ENCODE data around the gene PLD5. TPM values are rescaled to one million over a fixed set of nuclear protein-coding genes. Genes with fewer than 3 reads are reported as not detected.

The PLD5 gene
- total and polyA plus RNA-seq, 2 donors (not counting 3 experiments of a cell fraction or from before 2014, with no cell fraction given): not detected

DNA sequence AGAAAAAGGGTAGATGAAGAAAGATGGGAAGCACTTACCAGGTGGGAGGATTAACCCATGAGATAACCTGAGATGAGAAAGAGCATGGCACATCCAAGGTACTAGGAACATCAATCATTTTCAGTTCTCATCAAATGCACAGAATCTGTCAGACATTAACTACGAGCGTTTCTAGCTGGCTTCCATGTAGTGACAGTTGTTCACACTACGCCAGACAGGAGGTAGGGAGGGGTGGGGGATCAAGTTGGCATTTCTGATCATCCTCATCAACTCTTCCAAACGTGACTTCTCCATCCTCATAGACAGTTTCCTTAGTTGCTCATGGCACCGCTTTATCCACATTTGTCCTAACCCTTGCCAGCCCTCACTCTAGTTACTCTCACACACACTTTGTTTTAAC lies 120.2 kb downstream of the PLD5 start:
- Histone ChIP-seq H3K9me3 (replicated peaks; ENCODE audit: control insufficient read depth, insufficient read depth, low read length) (peaks cover 4% of the 10 kb centered on the region), H2AFZ (ENCODE audit: low read depth, low read length) (no peak overlapping the region), H3K4me1 (ENCODE audit: control insufficient read depth, extremely low read depth, insufficient read depth, low read length) (no peaks in the 10 kb centered on the region), H3K4me2 (ENCODE audit: insufficient read depth, low read length) (no peak overlapping the region), H3K9ac (replicated peaks; ENCODE audit: extremely low read depth, insufficient read depth, low read length) (no peak overlapping the region), H3K4me3 (replicated peaks in 1 of 3; ENCODE audit: insufficient read depth in 1 of 3, low read depth in 1 of 3, low read length in 3 of 3) (no peak overlapping the region), H3K27ac (ENCODE audit: insufficient read depth, low read depth, low read length) (no peak overlapping the region), H3K79me2 (ENCODE audit: control insufficient read depth, insufficient read depth, low read length) (no peaks in the 10 kb centered on the region), H3K27me3 (ENCODE audit: control insufficient read depth in 2 of 2, insufficient read depth in 2 of 2, low read length in 2 of 2) (no peaks in the 10 kb centered on the region), H4K20me1 (replicated peaks; ENCODE audit: control insufficient read depth, extremely low read depth, insufficient read depth, low read length) (no peaks in the 10 kb centered on the region), H3K9me1 (replicated peaks; ENCODE audit: control insufficient read depth, extremely low read depth, insufficient read depth, low read length) (no peaks in the 10 kb centered on the region), H3K36me3 (ENCODE audit: control insufficient read depth in 2 of 2, extremely low read depth in 1 of 2, insufficient read depth in 2 of 2, low read length in 2 of 2) (no peaks in the 10 kb centered on the region)
- TF ChIP-seq EZH2 (IDR thresholded peaks at IDR 0.05; ENCODE audit: borderline replicate concordance, low read depth, low read length, severe bottlenecking): no peak
- TF ChIP-seq POLR2AphosphoS5 (IDR thresholded peaks at IDR 0.05; ENCODE audit: insufficient read depth, low read depth, low read length): no peak
- no peak for TF ChIP-seq JUN (IDR thresholded peaks at IDR 0.05; ENCODE audit: borderline replicate concordance, insufficient read depth, insufficient read length, low read depth)
- TF ChIP-seq GATA2 (IDR thresholded peaks at IDR 0.05; ENCODE audit: insufficient read depth, insufficient read length, low read depth, low read length): no peak
- TF ChIP-seq, protein P1, sequence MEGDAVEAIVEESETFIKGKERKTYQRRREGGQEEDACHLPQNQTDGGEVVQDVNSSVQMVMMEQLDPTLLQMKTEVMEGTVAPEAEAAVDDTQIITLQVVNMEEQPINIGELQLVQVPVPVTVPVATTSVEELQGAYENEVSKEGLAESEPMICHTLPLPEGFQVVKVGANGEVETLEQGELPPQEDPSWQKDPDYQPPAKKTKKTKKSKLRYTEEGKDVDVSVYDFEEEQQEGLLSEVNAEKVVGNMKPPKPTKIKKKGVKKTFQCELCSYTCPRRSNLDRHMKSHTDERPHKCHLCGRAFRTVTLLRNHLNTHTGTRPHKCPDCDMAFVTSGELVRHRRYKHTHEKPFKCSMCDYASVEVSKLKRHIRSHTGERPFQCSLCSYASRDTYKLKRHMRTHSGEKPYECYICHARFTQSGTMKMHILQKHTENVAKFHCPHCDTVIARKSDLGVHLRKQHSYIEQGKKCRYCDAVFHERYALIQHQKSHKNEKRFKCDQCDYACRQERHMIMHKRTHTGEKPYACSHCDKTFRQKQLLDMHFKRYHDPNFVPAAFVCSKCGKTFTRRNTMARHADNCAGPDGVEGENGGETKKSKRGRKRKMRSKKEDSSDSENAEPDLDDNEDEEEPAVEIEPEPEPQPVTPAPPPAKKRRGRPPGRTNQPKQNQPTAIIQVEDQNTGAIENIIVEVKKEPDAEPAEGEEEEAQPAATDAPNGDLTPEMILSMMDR (IDR thresholded peaks at IDR 0.05; ENCODE audit: extremely low read depth in 1 of 2, insufficient read depth in 1 of 2, low read depth in 1 of 2, low read length in 2 of 2): no peak
- dilution Hi-C loops (cut with MboI; ENCODE audit: extremely low pct_ligation_motif_present, low sequenced_read_pairs) (no loop called here), intact Hi-C loops (cut with micrococcal nuclease) (no loop called here)
- CTCF ChIA-PET: no interaction called here
- no TSS peak for BruUV-seq (replicated peaks)
- FAIRE-seq (no peak), DNase-seq (ENCODE audit: low read depth, low spot score) (no peak)
- POLR2A ChIA-PET: no interaction called here

DNA sequence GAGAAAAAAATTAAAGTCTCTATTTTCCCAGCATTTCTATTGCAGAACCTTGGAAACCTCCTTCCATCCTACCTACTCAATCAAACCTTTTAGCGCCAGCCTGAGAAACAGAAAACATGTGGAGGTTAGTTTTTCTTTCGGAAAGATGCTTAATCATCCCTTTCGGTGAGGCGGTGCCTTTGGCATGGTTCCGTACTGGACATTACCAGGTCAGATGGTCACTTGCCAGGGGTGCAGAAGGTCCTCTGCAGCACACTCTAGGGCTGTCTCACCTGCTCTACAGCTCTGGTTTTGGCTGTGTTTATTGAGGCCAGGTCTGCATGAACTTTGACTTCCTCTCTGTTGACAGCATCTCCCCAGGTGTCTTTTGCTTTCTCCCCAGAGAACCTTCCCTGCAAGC lies 121.5 kb downstream of the PLD5 start:
- CTCF ChIA-PET: no interaction called here
- H3K36me3 ChIP-seq (ENCODE audit: control insufficient read depth in 2 of 2, extremely low read depth in 1 of 2, insufficient read depth in 2 of 2, low read length in 2 of 2): no peaks in the 10 kb centered on the region
- H3K4me1 ChIP-seq (ENCODE audit: control insufficient read depth, extremely low read depth, insufficient read depth, low read length): no peaks in the 10 kb centered on the region
- no peak for TF ChIP-seq GATA2 (IDR thresholded peaks at IDR 0.05; ENCODE audit: insufficient read depth, insufficient read length, low read depth, low read length)
- TF ChIP-seq POLR2AphosphoS5 (IDR thresholded peaks at IDR 0.05; ENCODE audit: insufficient read depth, low read depth, low read length): no peak
- TF ChIP-seq EZH2 (IDR thresholded peaks at IDR 0.05; ENCODE audit: borderline replicate concordance, low read depth, low read length, severe bottlenecking): no peak
- no peak for TF ChIP-seq FOS (IDR thresholded peaks at IDR 0.05; ENCODE audit: borderline replicate concordance, insufficient read depth, low read length)
- TF ChIP-seq, protein P1 (IDR thresholded peaks at IDR 0.05; ENCODE audit: extremely low read depth in 1 of 2, insufficient read depth in 1 of 2, low read depth in 1 of 2, low read length in 2 of 2): no peak
- no peak for TF ChIP-seq JUN (IDR thresholded peaks at IDR 0.05; ENCODE audit: borderline replicate concordance, insufficient read depth, insufficient read length, low read depth)
- no peak for TF ChIP-seq POLR2A (IDR thresholded peaks at IDR 0.05; ENCODE audit: low read depth, low read length)
- no peak for TF ChIP-seq MYC (IDR thresholded peaks at IDR 0.05; ENCODE audit: low read depth, low read length)
- TF ChIP-seq, protein P2, sequence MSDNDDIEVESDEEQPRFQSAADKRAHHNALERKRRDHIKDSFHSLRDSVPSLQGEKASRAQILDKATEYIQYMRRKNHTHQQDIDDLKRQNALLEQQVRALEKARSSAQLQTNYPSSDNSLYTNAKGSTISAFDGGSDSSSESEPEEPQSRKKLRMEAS (IDR thresholded peaks at IDR 0.05; ENCODE audit: insufficient read depth, insufficient read length): no peak
- DNase-seq (ENCODE audit: low read depth, low spot score): no peak
- no peaks in the 10 kb centered on the region for H3K27me3 ChIP-seq (ENCODE audit: control insufficient read depth in 2 of 2, insufficient read depth in 2 of 2, low read length in 2 of 2)
- BruUV-seq (replicated peaks): no TSS peak
- H3K9me1 ChIP-seq (replicated peaks; ENCODE audit: control insufficient read depth, extremely low read depth, insufficient read depth, low read length): no peaks in the 10 kb centered on the region
- H3K4me2 ChIP-seq (ENCODE audit: insufficient read depth, low read length): no peak overlapping the region
- H3K4me3 ChIP-seq (replicated peaks in 1 of 3; ENCODE audit: insufficient read depth in 1 of 3, low read depth in 1 of 3, low read length in 3 of 3): no peak overlapping the region
- H2AFZ ChIP-seq (ENCODE audit: low read depth, low read length): no peak overlapping the region
- H3K9me3 ChIP-seq (replicated peaks; ENCODE audit: control insufficient read depth, insufficient read depth, low read length): peaks cover 7% of the 10 kb centered on the region
- H3K9ac ChIP-seq (replicated peaks; ENCODE audit: extremely low read depth, insufficient read depth, low read length): no peak overlapping the region
- H3K79me2 ChIP-seq (ENCODE audit: control insufficient read depth, insufficient read depth, low read length): no peaks in the 10 kb centered on the region
- H4K20me1 ChIP-seq (replicated peaks; ENCODE audit: control insufficient read depth, extremely low read depth, insufficient read depth, low read length): no peaks in the 10 kb centered on the region
- no peak overlapping the region for H3K27ac ChIP-seq (ENCODE audit: insufficient read depth, low read depth, low read length)
- dilution Hi-C loops (cut with MboI; ENCODE audit: extremely low pct_ligation_motif_present, low sequenced_read_pairs) (no loop called here), intact Hi-C loops (cut with micrococcal nuclease) (no loop called here)
- no peak for FAIRE-seq
- POLR2A ChIA-PET: no interaction called here

Data from endothelial cell of umbilical vein (primary cell).